GM10847 (cell line): ENCODE data around the gene ZNF580.
A peak's percentile ranks its signal among the peaks of the same experiment; 100 is the strongest.

Experiments used
- POLR2A ChIP-seq: IDR thresholded peaks from 2 replicates; pipeline ENCODE4 v1.6.1; 2011; ENCODE audit not compliant: insufficient read length; ENCODE audit errors: extremely low read depth

Gene ZNF580

GRCh38 chr19:55670280-55671053, 29.7 kb downstream of the ZNF580 start:
- no peak for TF ChIP-seq POLR2A

GRCh38 chr19:55671054-55671378, 30.2 kb downstream of the ZNF580 start:
- TF ChIP-seq POLR2A: no peak

GRCh38 chr19:55672418-55672817, 31.6 kb downstream of the ZNF580 start:
- TF ChIP-seq POLR2A: no peak

GRCh38 chr19:55673465-55673864, 32.7 kb downstream of the ZNF580 start:
- no peak for TF ChIP-seq POLR2A

GRCh38 chr19:55673889-55674288, 33.1 kb downstream of the ZNF580 start:
- no peak for TF ChIP-seq POLR2A

GRCh38 chr19:55674459-55674840, 33.6 kb downstream of the ZNF580 start:
- TF ChIP-seq POLR2A: no peak

GRCh38 chr19:55674841-55675660, 34.2 kb downstream of the ZNF580 start, which contains the start of gene EPN1:
EPN1 (plus strand) TSS chr19:55675226; CDS start chr19:55678628, 3,402 bp downstream.
- TF ChIP-seq POLR2A: peak; percentile 23

- TF ChIP-seq POLR2A: no peak
Measured at GRCh38 chr19:55675661-55676354, 35.0 kb downstream of the ZNF580 start.

- no peak for TF ChIP-seq POLR2A
Measured at GRCh38 chr19:55676383-55676782, 35.6 kb downstream of the ZNF580 start.

- no peak for TF ChIP-seq POLR2A
Measured at GRCh38 chr19:55676889-55677505, 36.2 kb downstream of the ZNF580 start.

- TF ChIP-seq POLR2A: no peak
Measured at GRCh38 chr19:55677572-55678028, 36.8 kb downstream of the ZNF580 start.

GRCh38 chr19:55678121-55678671, 37.4 kb downstream of the ZNF580 start:
- peak; percentile 22 for TF ChIP-seq POLR2A

GRCh38 chr19:55679343-55680257, 38.8 kb downstream of the ZNF580 start:
- no peak for TF ChIP-seq POLR2A
